Transverse colon (tissue), 4 donors: ENCODE data around the gene METTL18. TPM values are rescaled to one million over a fixed set of nuclear protein-coding genes. Genes with fewer than 3 reads are reported as not detected.
"Not testable (repeated sequence)": the region's sequence is repeated elsewhere in the genome, so short reads cannot be mapped to it uniquely, and the experiment has no call there.

Experiments used
- DNase-seq: peaks from one replicate; pipeline ENCODE4 v3.0.0-alpha.2; 2019
- H3K27ac ChIP-seq, 4 donors: fragments of 200-600 bp; sonication (generic); 2 replicates each; pipeline ENCODE4 v1.5.1; 2016 to 2018; ENCODE audit warnings: inconsistent platforms in 4 of 4
- H3K27me3 ChIP-seq: fragments of 200-600 bp; sonication (generic); 2 replicates; pipeline ENCODE4 v1.5.1; 2017; ENCODE audit warnings: inconsistent platforms
- H3K36me3 ChIP-seq, 4 donors: fragments of 200-600 bp; sonication (generic); 2 replicates each; pipeline ENCODE4 v1.5.1; 2017 to 2019; ENCODE audit warnings: inconsistent platforms in 4 of 4
- H3K4me1 ChIP-seq, 4 donors: fragments of 200-600 bp; sonication (generic); 2 replicates each; pipeline ENCODE4 v1.5.1; 2017 to 2020; ENCODE audit warnings: inconsistent platforms in 4 of 4
- H3K4me3 ChIP-seq, 4 donors: fragments of 200-600 bp; sonication (generic); 1 replicate in 1 of 4; 2 replicates in 3 of 4; pipeline versions ENCODE4 v1.5.1 to v1.6.1; 2017 to 2019; ENCODE audit warnings: inconsistent platforms in 4 of 4
- H3K9me3 ChIP-seq, 2 donors: fragments of 200-600 bp; sonication (generic); 2 replicates each; pipeline ENCODE4 v1.5.1; 2017 to 2019; ENCODE audit warnings: inconsistent platforms in 2 of 2
- EP300 ChIP-seq: sonication (generic); formaldehyde crosslinking; IDR thresholded peaks from one replicate; pipeline ENCODE4 v1.6.1; 2017; ENCODE audit warnings: antibody characterized with exemption, low read depth
- POLR2A ChIP-seq: fragments of 450-650 bp; IDR thresholded peaks from one replicate; pipeline ENCODE4 v1.6.1; 2016; ENCODE audit warnings: antibody characterized with exemption, mild to moderate bottlenecking, moderate library complexity
- POLR2AphosphoS5 ChIP-seq, 3 donors: sonication (generic); formaldehyde crosslinking; IDR thresholded peaks; one replicate each; pipeline ENCODE4 v1.6.1; 2016; ENCODE audit warnings: antibody characterized with exemption in 3 of 3
- WGBS, 2 donors: methylation state at CpG; one replicate each; pipeline ENCODE4 v1.1.5; 2018; ENCODE audit warnings: low coverage in 1 of 2; 5-methylcytosine and 5-hydroxymethylcytosine counted together
- in situ Hi-C, 4 donors: fragments of 200-750 bp; cut with MboI; loops; one replicate each; pipeline versions ENCODE4 v1.15.0 to v1.15.1; 2017; ENCODE audit warnings: low sequenced_read_pairs in 3 of 4, low pct_ligation_motif_present in 1 of 4, low pct_unique_long_range_greater_than_20kb in 1 of 4
- intact Hi-C: fragments of 100-400 bp; cut with DNase I; formaldehyde crosslinking; loops from one replicate; pipeline ENCODE4 v1.15.1; 2023; ENCODE audit warnings: low total_unique reads
- total RNA-seq, 4 donors: library from RNA; depleted of rRNA; stranded (reverse); fragments of >200 nt; gene quantifications; one replicate each; pipeline ENCODE4 v1.1.0, GENCODE V29; 2016
- TF ChIP-seq, protein P1 (sequence below), 5 experiments: fragments of 200-600 bp in 3 of 5; fragments of 450-650 bp in 2 of 5; sonication (generic) in 3 of 5; IDR thresholded peaks; 1 replicate in 2 of 5; 2 replicates in 3 of 5; pipeline ENCODE4 v1.5.1; 2016 to 2017; ENCODE audit warnings: antibody characterized with exemption in 5 of 5, inconsistent platforms in 3 of 5, mild to moderate bottlenecking in 2 of 5, moderate library complexity in 1 of 5

The METTL18 gene
- total RNA-seq, 4 donors from 2014 or later: 6.3 to 6.8 TPM; not detected in 2

DNA sequence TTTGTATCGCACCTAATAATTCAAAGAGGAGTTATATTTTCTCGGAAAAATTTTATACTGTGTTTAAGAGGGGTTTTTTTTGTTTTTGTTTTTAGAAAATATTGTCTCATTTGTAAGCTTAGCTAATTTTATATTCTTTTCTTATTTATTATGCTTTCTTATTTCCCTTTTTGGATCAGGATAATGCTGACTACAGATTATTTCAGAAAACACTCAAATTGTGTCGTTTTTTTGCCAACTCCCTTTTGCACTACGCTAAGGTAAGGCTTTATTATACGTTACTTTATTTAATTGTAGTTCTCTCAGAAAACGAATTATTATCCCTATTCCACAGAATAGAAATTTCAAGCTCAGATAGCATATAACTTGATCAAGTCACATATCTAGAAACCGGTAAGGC, 26.8 kb upstream of the METTL18 start:
- Histone ChIP-seq H3K4me3 (no peak overlapping the region), H3K9me3 (no peaks in the 10 kb centered on the region), H3K27ac (no peak overlapping the region), H3K36me3 (peaks cover 0 to 8% (median 0%) of the 10 kb centered on the region in 4 donors), H3K27me3 (no peaks in the 10 kb centered on the region), H3K4me1 (no peaks in the 10 kb centered on the region)
- DNase-seq: no peak
- 94 to 97% methylated on average over 7 of the region's 7 CpGs for WGBS, 2 donors
- TF ChIP-seq, protein P1, sequence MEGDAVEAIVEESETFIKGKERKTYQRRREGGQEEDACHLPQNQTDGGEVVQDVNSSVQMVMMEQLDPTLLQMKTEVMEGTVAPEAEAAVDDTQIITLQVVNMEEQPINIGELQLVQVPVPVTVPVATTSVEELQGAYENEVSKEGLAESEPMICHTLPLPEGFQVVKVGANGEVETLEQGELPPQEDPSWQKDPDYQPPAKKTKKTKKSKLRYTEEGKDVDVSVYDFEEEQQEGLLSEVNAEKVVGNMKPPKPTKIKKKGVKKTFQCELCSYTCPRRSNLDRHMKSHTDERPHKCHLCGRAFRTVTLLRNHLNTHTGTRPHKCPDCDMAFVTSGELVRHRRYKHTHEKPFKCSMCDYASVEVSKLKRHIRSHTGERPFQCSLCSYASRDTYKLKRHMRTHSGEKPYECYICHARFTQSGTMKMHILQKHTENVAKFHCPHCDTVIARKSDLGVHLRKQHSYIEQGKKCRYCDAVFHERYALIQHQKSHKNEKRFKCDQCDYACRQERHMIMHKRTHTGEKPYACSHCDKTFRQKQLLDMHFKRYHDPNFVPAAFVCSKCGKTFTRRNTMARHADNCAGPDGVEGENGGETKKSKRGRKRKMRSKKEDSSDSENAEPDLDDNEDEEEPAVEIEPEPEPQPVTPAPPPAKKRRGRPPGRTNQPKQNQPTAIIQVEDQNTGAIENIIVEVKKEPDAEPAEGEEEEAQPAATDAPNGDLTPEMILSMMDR (IDR thresholded peaks at IDR 0.05): no peak
- TF ChIP-seq POLR2A (no peak), EP300 (no peak), POLR2AphosphoS5 (IDR thresholded peaks at IDR 0.05) (no peak)
- intact Hi-C loops (no loop called here), in situ Hi-C loops (loop anchor here in 1 of 4 donors (25.0 kb wide), 1 partner anchor 234 kb away; the partner anchor contains the start of gene F5)

DNA sequence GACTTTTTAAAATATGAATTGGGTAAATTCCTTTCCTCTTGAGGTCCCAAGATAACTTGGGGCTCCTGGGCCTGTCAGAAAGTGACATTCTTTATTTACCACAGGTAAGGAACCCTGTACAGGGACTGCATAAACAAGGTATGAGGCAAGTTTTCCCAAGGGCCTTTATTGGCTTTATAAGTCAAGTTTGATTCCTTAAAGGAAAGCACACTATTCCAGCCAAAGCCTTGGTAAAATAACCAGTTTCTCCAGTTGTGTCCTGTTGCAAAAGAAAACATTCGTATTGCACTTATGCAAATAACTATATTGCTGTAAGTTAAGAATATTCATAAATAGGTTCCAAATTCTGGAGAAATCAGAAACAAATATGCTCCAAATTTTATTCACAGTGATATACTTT, 21.9 kb upstream of the METTL18 start:
- no peaks in the 10 kb centered on the region for H3K4me1 ChIP-seq
- TF ChIP-seq POLR2A (no peak), EP300 (no peak), POLR2AphosphoS5 (IDR thresholded peaks at IDR 0.05) (no peak)
- TF ChIP-seq, protein P1 (IDR thresholded peaks at IDR 0.05): no peak
- 73 to 89% methylated on average over 1 of the region's 1 CpG for WGBS, 2 donors
- no peak overlapping the region for H3K4me3 ChIP-seq
- no peak overlapping the region for H3K27ac ChIP-seq
- in situ Hi-C loops (loop anchor here in 2 of 4 donors (10.0 to 25.0 kb wide), 2 partner anchors 229 to 262 kb away; partner anchors contain the start of gene F5 (in 1 of the 2)), intact Hi-C loops (no loop called here)
- no peak for DNase-seq
- no peaks in the 10 kb centered on the region for H3K9me3 ChIP-seq
- no peaks in the 10 kb centered on the region for H3K27me3 ChIP-seq
- no peaks in the 10 kb centered on the region for H3K36me3 ChIP-seq

DNA sequence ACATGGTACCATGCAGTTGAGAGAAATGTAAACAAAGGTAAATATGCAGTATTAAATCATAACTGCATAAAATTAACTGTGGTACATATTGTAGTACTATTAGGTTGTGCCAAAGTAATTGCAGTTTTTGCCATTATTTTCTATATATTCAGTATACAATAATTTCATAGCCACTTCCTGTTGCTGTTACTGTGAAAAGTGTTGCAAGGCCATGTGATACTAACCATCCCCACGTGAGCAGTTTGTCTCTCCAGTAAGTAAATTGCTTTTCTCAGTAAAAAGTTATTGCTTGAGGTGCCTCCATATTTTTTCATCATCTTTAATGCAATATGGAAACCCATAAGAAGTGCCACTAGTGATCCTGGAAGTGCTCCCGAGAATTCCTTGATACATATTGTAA, 19.6 kb upstream of the METTL18 start:
- no peak overlapping the region for H3K27ac ChIP-seq
- no peaks in the 10 kb centered on the region for H3K9me3 ChIP-seq
- H3K36me3 ChIP-seq: no peaks in the 10 kb centered on the region
- WGBS, 2 donors: 66 to 71% methylated on average over 2 of the region's 2 CpGs
- H3K27me3 ChIP-seq: no peaks in the 10 kb centered on the region
- H3K4me1 ChIP-seq: no peaks in the 10 kb centered on the region
- no peak for DNase-seq
- TF ChIP-seq EP300: no peak
- TF ChIP-seq, protein P1 (IDR thresholded peaks at IDR 0.05): no peak
- TF ChIP-seq POLR2A: no peak
- TF ChIP-seq POLR2AphosphoS5 (IDR thresholded peaks at IDR 0.05): no peak
- no peak overlapping the region for H3K4me3 ChIP-seq
- intact Hi-C loops (no loop called here), in situ Hi-C loops (loop anchor here in 2 of 4 donors (10.0 to 25.0 kb wide), 2 partner anchors 227 to 259 kb away; partner anchors contain the start of gene F5 (in 1 of the 2))

DNA sequence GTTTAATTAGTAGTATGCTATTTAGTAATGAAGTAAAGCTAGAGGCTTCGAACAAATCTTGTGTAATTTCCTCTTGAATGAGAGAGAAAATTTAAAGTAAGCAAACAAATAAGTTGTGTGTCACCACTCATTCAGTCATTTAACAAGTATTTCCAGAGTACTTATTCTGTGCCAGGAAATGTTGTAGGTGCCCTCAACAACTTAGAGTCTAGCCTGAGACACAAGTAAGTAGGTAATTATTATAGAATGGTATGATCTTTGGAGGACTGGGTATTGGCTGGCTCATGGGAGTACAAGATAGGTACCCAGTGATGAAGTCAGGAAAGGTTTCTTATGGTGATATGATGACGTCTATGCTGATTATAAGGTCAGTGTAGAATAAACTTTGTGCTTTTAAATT, 17.4 kb upstream of the METTL18 start:
- intact Hi-C loops: no loop called here
- Histone ChIP-seq H3K4me3 (no peak overlapping the region), H3K9me3 (no peaks in the 10 kb centered on the region), H3K27ac (no peak overlapping the region), H3K27me3 (no peaks in the 10 kb centered on the region), H3K36me3 (no peaks in the 10 kb centered on the region), H3K4me1 (no peaks in the 10 kb centered on the region)
- 95 to 100% methylated on average over 1 to 2 of the region's 2 CpGs for WGBS, 2 donors
- in situ Hi-C loops: loop anchor here in 2 of 4 donors (10.0 to 25.0 kb wide), 2 partner anchors 225 to 257 kb away; partner anchors contain the start of gene F5 (in 1 of the 2)
- TF ChIP-seq, protein P1 (IDR thresholded peaks at IDR 0.05): no peak
- TF ChIP-seq POLR2A: no peak
- no peak for TF ChIP-seq POLR2AphosphoS5 (IDR thresholded peaks at IDR 0.05)
- no peak for TF ChIP-seq EP300
- DNase-seq: no peak

DNA sequence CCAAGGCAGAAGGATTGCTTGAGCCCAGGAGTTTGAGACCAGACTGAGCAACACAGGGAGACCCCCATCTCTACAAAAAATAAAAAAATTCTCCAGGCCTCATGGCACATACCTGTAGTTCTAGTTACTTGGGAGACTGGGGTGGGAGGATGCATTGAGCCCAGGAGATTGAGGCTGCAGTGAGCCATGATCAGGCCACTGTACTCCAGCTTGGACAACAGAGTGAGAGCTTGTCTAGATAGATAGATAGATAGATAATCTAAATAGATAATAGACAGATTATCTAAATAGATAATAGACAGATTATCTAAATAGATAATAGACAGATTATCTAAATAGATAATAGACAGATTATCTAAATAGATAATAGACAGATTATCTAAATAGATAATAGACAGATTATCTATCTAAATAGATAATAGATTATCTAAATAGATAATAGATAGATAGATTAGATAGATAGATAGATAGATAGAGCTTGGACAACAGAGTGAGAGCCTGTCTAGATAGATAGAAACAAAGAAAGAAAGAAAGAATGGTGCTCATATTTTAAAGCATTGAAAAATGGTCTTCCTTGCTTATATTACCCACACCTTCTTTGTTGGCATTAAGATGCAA, 16.8 kb upstream of the METTL18 start:
- intact Hi-C loops, DNase-seq, H3K9me3 ChIP-seq, H3K27me3 ChIP-seq, H3K4me1 ChIP-seq, H3K4me3 ChIP-seq, H3K27ac ChIP-seq, H3K36me3 ChIP-seq: not testable (repeated sequence)
- in situ Hi-C loops: loop anchor here in 2 of 4 donors (10.0 to 25.0 kb wide), 2 partner anchors 224 to 257 kb away; partner anchors contain the start of gene F5 (in 1 of the 2)
